ENCODE data around the gene SLIT3. TPM values are rescaled to one million over a fixed set of nuclear protein-coding genes. Genes with fewer than 3 reads are reported as not detected.

The SLIT3 gene
- total and polyA plus RNA-seq, 10 of the 15 experiments (the other 5 are each of a cell fraction or from before 2014, with no cell fraction given): 0.05 TPM; not detected in 9

DNA sequence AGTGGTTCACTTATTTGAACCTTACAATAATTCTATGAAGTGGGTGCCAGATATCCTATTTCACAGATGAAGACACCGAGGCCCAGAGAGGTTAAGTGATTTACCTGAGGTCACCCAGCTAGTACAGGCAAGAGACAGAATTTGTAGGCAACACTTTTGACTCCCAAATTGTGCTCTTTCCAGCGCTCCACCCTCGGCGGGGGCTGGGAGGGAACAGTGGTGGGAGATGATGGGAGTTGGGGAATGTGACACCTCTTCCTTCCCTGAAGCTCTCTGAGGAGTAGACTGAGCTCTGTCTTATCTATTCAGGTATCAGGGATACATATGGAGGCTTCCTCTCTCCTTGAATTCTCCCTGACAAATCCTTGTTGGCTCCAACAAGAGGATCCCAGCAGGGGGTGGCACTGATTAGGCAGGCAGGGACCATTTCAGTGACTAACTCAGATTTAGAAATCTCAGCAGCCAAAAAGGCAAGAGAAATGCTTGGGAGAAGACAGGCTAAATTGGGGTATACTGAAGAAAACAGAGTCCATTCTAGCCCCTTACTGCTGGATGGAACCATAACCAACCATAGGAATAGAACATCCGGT is 626.0 kb downstream of the SLIT3 start:
- FAIRE-seq (no peak), ATAC-seq (no peak), DNase-seq (ENCODE audit: low read depth, low spot score) (no peak)
- CTCF ChIA-PET: no interaction called here
- Histone ChIP-seq H3K79me2 (ENCODE audit: control insufficient read depth, insufficient read depth, low read length) (no peaks in the 10 kb centered on the region), H3K9ac (ENCODE audit: control insufficient read depth, insufficient read depth, low read length) (no peak overlapping the region), H3K4me1 (ENCODE audit: control insufficient read depth, insufficient read depth, low read length) (no peaks in the 10 kb centered on the region), H2AFZ (ENCODE audit: control insufficient read depth, low read depth, low read length) (no peak overlapping the region), H3K36me3 (ENCODE audit: control insufficient read depth in 2 of 2, insufficient read depth in 2 of 2, low read length in 1 of 2) (no peaks in the 10 kb centered on the region), H3K27ac (ENCODE audit: control insufficient read depth, insufficient read depth) (no peak overlapping the region), H3K27me3 (replicated peaks in 1 of 2; ENCODE audit: control insufficient read depth in 2 of 2, insufficient read depth in 2 of 2, low read length in 1 of 2) (no peaks in the 10 kb centered on the region), H3K4me3 (no peak overlapping the region), H3K4me2 (ENCODE audit: control insufficient read depth, insufficient read depth) (no peak overlapping the region), H4K20me1 (ENCODE audit: control insufficient read depth, insufficient read depth) (no peaks in the 10 kb centered on the region), H3K9me3 (replicated peaks; ENCODE audit: control insufficient read depth, insufficient read depth, low read length) (no peaks in the 10 kb centered on the region)
- in situ Hi-C loops (cut with MboI) (loop anchor here (10.0 kb wide), 1 partner anchor 630 kb away; the partner anchor contains the start of gene SLIT3), intact Hi-C loops (cut with micrococcal nuclease; ENCODE audit: unreplicated experiment) (loop anchor here (5.0 kb wide), 2 partner anchors 408 to 907 kb away; partner anchors contain the start of gene SPDL1)
- WGBS (ENCODE audit: insufficient coverage, insufficient replicate concordance, low lambda C conversion rate, missing lambda C conversion rate): 30% methylated on average over 5 of the region's 5 CpGs
- RAD21 ChIA-PET (ENCODE audit: unreplicated experiment): no interaction called here
- TF ChIP-seq POLR2AphosphoS5 (IDR thresholded peaks at IDR 0.05; ENCODE audit: low read length) (no peak), E2F8 (IDR thresholded peaks at IDR 0.05; ENCODE audit: low read depth, partially characterized antibody) (no peak), CEBPB (IDR thresholded peaks at IDR 0.05; ENCODE audit: borderline replicate concordance in 1 of 2, low read depth in 2 of 2, low read length in 2 of 2) (no peak), RAD21 (IDR thresholded peaks at IDR 0.05; ENCODE audit: insufficient read depth, low read depth, low read length) (no peak), FOXM1 (IDR thresholded peaks at IDR 0.05; ENCODE audit: low read depth, low read length) (no peak), TARDBP (IDR thresholded peaks at IDR 0.05; ENCODE audit: borderline replicate concordance) (no peak), USF2 (IDR thresholded peaks at IDR 0.05; ENCODE audit: borderline replicate concordance, low read depth, low read length) (no peak), PAX8 (IDR thresholded peaks at IDR 0.05) (no peak)
- TF ChIP-seq, protein P1, sequence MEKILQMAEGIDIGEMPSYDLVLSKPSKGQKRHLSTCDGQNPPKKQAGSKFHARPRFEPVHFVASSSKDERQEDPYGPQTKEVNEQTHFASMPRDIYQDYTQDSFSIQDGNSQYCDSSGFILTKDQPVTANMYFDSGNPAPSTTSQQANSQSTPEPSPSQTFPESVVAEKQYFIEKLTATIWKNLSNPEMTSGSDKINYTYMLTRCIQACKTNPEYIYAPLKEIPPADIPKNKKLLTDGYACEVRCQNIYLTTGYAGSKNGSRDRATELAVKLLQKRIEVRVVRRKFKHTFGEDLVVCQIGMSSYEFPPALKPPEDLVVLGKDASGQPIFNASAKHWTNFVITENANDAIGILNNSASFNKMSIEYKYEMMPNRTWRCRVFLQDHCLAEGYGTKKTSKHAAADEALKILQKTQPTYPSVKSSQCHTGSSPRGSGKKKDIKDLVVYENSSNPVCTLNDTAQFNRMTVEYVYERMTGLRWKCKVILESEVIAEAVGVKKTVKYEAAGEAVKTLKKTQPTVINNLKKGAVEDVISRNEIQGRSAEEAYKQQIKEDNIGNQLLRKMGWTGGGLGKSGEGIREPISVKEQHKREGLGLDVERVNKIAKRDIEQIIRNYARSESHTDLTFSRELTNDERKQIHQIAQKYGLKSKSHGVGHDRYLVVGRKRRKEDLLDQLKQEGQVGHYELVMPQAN (conservative IDR thresholded peaks at IDR 0.05): no peak
- TF ChIP-seq, protein P2, sequence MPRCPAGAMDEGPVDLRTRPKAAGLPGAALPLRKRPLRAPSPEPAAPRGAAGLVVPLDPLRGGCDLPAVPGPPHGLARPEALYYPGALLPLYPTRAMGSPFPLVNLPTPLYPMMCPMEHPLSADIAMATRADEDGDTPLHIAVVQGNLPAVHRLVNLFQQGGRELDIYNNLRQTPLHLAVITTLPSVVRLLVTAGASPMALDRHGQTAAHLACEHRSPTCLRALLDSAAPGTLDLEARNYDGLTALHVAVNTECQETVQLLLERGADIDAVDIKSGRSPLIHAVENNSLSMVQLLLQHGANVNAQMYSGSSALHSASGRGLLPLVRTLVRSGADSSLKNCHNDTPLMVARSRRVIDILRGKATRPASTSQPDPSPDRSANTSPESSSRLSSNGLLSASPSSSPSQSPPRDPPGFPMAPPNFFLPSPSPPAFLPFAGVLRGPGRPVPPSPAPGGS (IDR thresholded peaks at IDR 0.05; ENCODE audit: borderline replicate concordance, insufficient read depth, low read depth, low read length, poor library complexity, severe bottlenecking): no peak
- no TSS peak for BruUV-seq (replicated peaks)
- SMC1A ChIA-PET (ENCODE audit: uncharacterized antibody, unreplicated experiment): no interaction called here
- POLR2A ChIA-PET: no interaction called here
